ENCODE results near the gene MDK.
A peak's percentile ranks its signal among the peaks of the same experiment; 100 is the strongest.

The MDK gene

DNA sequence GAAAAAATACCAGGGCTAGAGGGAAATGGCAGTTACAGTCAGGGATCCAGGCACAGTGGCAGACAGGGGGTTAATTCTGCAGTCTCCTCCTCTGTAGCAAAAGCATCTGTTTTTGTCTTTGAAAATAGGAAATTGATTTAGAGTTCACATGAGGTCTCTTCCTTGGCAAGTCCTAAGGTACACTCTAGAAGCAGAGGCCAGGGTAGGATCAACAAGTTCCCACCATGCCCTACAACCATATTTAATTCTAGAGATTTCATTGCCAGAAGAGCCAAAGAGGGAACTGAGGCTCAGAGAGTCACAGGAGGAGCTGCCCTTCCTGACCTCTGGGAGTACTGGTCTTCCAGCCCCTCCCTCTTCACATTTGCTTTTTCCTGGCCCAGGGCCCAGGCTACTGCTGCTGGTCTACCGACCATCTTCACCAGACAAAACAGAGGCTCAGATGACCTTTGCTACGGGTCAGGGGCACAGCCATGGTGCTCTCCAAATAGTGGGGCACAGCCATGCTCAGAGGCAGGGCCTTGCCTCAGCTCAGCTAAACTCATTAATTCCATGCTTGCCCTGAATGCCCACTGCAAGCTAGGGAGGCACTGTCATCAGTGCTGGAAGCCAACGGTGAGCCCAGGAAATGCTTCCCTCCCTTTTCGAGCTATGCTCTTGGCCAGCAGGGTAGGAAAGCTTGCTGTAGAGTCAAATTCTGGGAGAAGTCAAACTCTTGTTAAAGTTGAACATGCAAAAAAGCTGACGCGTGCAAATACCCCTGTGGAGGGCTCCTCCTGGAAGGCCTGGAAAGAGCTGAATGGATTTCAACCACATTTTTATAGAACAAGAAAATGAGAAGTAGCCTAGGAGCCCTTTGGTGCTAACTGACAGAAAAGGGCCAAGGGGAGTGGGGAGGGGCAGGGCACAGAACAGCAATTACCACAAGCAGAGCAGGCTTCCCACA, 21.8 kb downstream of the MDK start:
- DNase-seq (ENCODE audit: low spot score) = no peak

- DNase-seq (ENCODE audit: low spot score) = no peak
These were observed 23.1 kb downstream of the MDK start for GRCh38 chr11:46404476-46405017.

GRCh38 chr11:46407635-46408034, 26.2 kb downstream of the MDK start:
- DNase-seq (ENCODE audit: low spot score) = no peak

GRCh38 chr11:46408407-46408986, 27.0 kb downstream of the MDK start:
- no peak for DNase-seq (ENCODE audit: low spot score)

- no peak for DNase-seq (ENCODE audit: low spot score)
These were observed 28.6 kb downstream of the MDK start for GRCh38 chr11:46410021-46410420.

- no peak for DNase-seq (ENCODE audit: low spot score)
These were observed 32.4 kb downstream of the MDK start for GRCh38 chr11:46413760-46414465.

- no peak for DNase-seq (ENCODE audit: low spot score)
These were observed 33.0 kb downstream of the MDK start for GRCh38 chr11:46414466-46414796.

DNA sequence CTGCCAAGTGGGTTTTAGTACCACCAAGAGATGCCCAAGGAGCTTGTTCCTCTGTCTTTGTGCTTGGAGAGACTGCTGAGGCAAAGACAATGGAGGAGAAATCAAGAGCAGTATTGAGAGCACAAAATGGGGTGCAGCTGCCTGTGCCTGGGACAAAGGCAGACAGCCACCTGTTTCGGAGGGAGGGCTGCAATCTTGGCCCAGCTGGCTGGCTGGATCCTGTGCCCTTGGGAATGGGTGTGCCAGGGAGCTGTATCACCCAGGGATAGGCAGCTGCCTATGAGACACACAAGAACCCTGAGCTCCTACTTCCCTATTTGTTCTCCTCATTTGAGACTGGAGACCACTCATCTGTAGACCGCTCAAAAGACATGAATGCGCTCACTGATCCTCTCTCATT, 33.4 kb downstream of the MDK start:
- no peak for DNase-seq (ENCODE audit: low spot score)

DNA sequence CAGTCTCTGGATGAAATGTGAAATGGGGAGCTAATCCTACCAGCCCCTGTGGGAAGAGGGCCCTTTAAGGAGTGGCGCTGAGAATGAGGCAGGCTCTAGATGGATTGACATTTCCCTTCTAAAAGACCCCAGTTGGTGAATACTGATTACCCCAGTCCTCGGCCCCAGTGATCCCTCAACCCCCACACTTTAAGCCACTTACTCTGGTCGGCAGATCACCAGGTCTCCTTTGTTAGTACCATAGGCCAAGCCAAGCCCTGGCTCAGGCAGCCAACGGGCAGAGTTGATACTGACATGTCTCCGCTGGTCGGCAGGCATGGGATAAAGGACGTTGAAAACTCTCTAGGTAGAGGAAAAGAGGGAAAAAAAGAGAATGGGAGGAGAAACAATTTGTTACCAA, 36.2 kb downstream of the MDK start:
- no peak for DNase-seq (ENCODE audit: low spot score)

DNA sequence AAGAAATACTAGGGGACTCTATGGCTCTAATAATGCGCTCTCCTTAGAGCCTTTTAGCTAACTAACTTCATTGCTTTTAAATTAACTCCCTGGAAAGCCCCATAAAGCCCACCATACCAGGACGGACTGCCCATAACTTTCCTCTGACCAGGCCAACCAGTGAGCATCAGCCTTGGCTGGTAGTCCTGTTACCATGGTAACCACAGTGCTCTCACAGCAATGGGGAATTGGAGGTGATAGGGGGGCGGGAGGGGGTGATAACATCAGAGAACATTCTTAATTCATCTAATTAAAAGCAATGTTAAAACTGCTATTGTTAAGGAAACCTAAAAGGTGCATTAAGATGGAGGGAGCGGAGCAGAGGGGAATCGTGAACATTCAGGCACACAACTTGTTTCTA, 37.3 kb downstream of the MDK start:
- no peak for DNase-seq (ENCODE audit: low spot score)

DNA sequence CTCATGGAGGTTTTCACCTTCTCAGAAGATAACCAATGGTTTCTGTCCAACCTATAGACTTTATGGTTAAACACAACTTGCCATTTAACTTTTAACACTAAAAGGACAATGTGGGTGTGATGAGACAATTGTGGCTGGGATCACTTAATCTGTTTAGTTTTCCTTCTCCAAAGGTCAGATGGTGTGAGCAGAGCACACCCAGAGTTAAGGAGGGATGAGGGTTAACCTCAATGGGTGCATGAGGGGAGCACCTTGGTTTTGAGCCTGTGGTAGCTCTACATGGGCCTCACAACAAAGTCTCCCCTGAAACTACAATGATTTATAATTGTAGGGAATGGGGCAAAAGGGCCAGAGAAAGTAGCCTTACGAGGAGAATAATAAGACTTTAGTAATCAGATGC, 39.0 kb downstream of the MDK start:
- no peak for DNase-seq (ENCODE audit: low spot score)

- no peak for DNase-seq (ENCODE audit: low spot score)
These were observed 39.9 kb downstream of the MDK start for GRCh38 chr11:46421257-46421880.

GRCh38 chr11:46422588-46422987, 41.1 kb downstream of the MDK start:
- DNase-seq (ENCODE audit: low spot score) = no peak

- no peak for DNase-seq (ENCODE audit: low spot score)
These were observed 44.9 kb downstream of the MDK start for GRCh38 chr11:46426233-46426991.

- DNase-seq (ENCODE audit: low spot score) = peak; percentile 34
These were observed 45.9 kb downstream of the MDK start for GRCh38 chr11:46427364-46427763.

DNA sequence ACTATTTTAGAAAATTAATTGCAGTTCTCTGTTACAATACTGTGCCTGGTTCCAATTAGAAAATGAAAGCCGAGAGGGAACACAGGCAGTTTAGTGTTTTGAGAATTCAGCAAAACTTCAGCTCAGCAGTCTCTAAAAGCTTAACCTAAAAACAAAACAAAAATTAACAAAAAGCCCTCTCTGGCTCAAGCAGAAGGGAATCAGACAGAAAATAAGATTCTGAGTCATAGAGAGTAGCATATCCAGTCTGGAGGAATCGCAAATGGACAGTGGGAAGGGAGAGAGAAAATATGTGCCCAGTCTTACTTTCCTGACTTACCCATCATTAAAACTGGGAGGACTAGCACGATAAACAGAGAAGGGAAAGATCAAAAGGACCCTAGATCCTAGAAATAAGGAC, 48.2 kb downstream of the MDK start:
- DNase-seq (ENCODE audit: low spot score) = no peak

GRCh38 chr11:46431211-46431610, 49.7 kb downstream of the MDK start:
- no peak for DNase-seq (ENCODE audit: low spot score)

All from putamen (tissue), 1 donor.